Suprapubic skin (tissue), 4 donors: Measurements from ENCODE around the gene SAG. TPM values are rescaled to one million over a fixed set of nuclear protein-coding genes. Genes with fewer than 3 reads are reported as not detected.
A peak's percentile ranks its signal among the peaks of the same experiment; 100 is the strongest.

Source experiments
- DNase-seq, 2 donors: peaks; one replicate each; pipeline ENCODE4 v3.0.0-alpha.2; 2019; ENCODE audit warnings: low spot score in 2 of 2
- H3K27ac ChIP-seq: fragments of 200-600 bp; sonication (generic); one replicate; pipeline ENCODE4 v1.5.1; 2019
- H3K27me3 ChIP-seq: fragments of 200-600 bp; sonication (generic); one replicate; pipeline ENCODE4 v1.5.1; 2019
- H3K36me3 ChIP-seq: fragments of 200-600 bp; sonication (generic); one replicate; pipeline ENCODE4 v1.5.1; 2019
- H3K4me1 ChIP-seq: fragments of 200-600 bp; sonication (generic); one replicate; pipeline ENCODE4 v1.5.1; 2019
- H3K4me3 ChIP-seq: fragments of 200-600 bp; sonication (generic); one replicate; pipeline ENCODE4 v1.5.1; 2019; ENCODE audit warnings: mild to moderate bottlenecking
- H3K9me3 ChIP-seq: fragments of 200-600 bp; sonication (generic); one replicate; pipeline ENCODE4 v1.5.1; 2019
- CTCF ChIP-seq, 2 donors: fragments of 200-600 bp in 1 of 2; fragments of 450-650 bp in 1 of 2; sonication (generic) in 1 of 2; IDR thresholded peaks; one replicate each; pipeline ENCODE4 v1.5.1; 2016 to 2019; ENCODE audit warnings: antibody characterized with exemption in 2 of 2, mild to moderate bottlenecking in 1 of 2, moderate library complexity in 1 of 2
- EP300 ChIP-seq: sonication (generic); formaldehyde crosslinking; IDR thresholded peaks from one replicate; pipeline ENCODE4 v1.6.1; 2017; ENCODE audit warnings: antibody characterized with exemption
- POLR2A ChIP-seq, 2 donors: fragments of 450-650 bp; IDR thresholded peaks; one replicate each; pipeline ENCODE4 v1.6.1; 2017; ENCODE audit warnings: antibody characterized with exemption in 2 of 2, mild to moderate bottlenecking in 2 of 2, moderate library complexity in 2 of 2
- POLR2AphosphoS5 ChIP-seq, 3 donors: sonication (generic); formaldehyde crosslinking; IDR thresholded peaks; one replicate each; pipeline ENCODE4 v1.6.1; 2017; ENCODE audit warnings: antibody characterized with exemption in 3 of 3
- WGBS: methylation state at CpG from one replicate; pipeline ENCODE4 v1.1.5; 2018; 5-methylcytosine and 5-hydroxymethylcytosine counted together
- total RNA-seq, 4 donors: library from RNA; depleted of rRNA; stranded (reverse); fragments of >200 nt; gene quantifications; one replicate each; pipeline ENCODE4 v1.1.0, GENCODE V29; 2016

The SAG gene
- total RNA-seq, 4 donors from 2014 or later = not detected

GRCh38 chr2:233349005-233349998 is 41.7 kb downstream of the SAG start:
- Histone ChIP-seq H3K4me3 (no peak overlapping the region), H3K4me1 (peaks cover 25% of the 10 kb centered on the region), H3K27me3 (peaks cover 6% of the 10 kb centered on the region), H3K9me3 (no peaks in the 10 kb centered on the region), H3K36me3 (no peaks in the 10 kb centered on the region), H3K27ac (no peak overlapping the region)
- no peak for DNase-seq
- TF ChIP-seq CTCF (IDR thresholded peaks at IDR 0.05) (no peak), POLR2AphosphoS5 (IDR thresholded peaks at IDR 0.05) (no peak), POLR2A (IDR thresholded peaks at IDR 0.05) (no peak), EP300 (no peak)
- 73% methylated on average over 7 of the region's 15 CpGs for WGBS

DNA sequence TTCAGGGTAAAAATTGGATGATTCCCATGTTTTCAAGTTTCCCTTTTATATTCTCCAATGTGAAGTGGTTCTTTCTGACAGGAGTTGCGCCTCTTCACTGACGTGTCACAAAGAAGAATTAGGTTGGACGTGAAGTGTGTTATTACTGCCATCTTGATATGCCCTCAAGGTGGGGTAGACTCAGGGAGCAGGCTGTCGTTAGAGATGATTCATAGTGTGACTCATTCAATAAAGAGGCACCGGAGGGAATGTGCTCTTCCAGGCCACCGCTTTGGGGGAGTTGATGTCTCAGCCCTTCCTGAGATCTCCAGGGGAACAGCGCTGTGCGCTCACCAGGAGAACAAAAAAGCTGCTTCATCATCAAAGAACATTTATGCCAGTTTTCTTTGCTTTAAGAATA is 43.1 kb downstream of the SAG start:
- Histone ChIP-seq H3K4me3 (no peak overlapping the region), H3K9me3 (no peaks in the 10 kb centered on the region), H3K27me3 (peaks cover 6% of the 10 kb centered on the region), H3K4me1 (peaks cover 32% of the 10 kb centered on the region), H3K36me3 (no peaks in the 10 kb centered on the region), H3K27ac (no peak overlapping the region)
- no peak for TF ChIP-seq CTCF (IDR thresholded peaks at IDR 0.05)
- TF ChIP-seq POLR2AphosphoS5 (IDR thresholded peaks at IDR 0.05) = no peak
- TF ChIP-seq POLR2A (IDR thresholded peaks at IDR 0.05) = no peak
- no peak for TF ChIP-seq EP300
- WGBS = 15% methylated on average over 8 of the region's 8 CpGs
- DNase-seq = no peak

DNA sequence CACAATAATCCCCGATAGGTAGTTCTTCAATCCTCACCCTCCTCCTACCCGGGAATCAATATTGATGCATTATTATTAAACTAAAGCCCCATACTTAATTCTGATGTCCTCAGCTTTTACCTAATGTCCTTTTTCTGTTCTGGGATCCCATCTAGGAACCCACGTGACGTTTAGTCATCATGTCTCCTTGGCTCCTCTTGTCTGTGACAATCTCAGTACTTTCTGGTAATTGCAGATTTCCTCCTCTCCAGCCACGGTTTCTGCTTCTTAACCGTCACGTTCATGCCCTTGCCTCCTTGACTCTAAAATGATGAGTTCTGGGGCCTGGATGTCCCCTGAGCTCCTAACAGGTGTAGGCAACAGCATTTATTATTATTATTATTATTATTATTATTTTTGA is 43.8 kb downstream of the SAG start:
- DNase-seq = no peak
- H3K4me1 ChIP-seq = peaks cover 35% of the 10 kb centered on the region
- no peak overlapping the region for H3K27ac ChIP-seq
- H3K9me3 ChIP-seq = no peaks in the 10 kb centered on the region
- H3K36me3 ChIP-seq = no peaks in the 10 kb centered on the region
- H3K4me3 ChIP-seq = no peak overlapping the region
- TF ChIP-seq POLR2AphosphoS5 (IDR thresholded peaks at IDR 0.05) = no peak
- 67% methylated on average over 7 of the region's 7 CpGs for WGBS
- H3K27me3 ChIP-seq = peaks cover 6% of the 10 kb centered on the region

- DNase-seq = no peak
- H3K4me1 ChIP-seq = peaks cover 35% of the 10 kb centered on the region
- WGBS = 96% methylated on average over 25 of the region's 25 CpGs
- peaks cover 6% of the 10 kb centered on the region for H3K27me3 ChIP-seq
- no peaks in the 10 kb centered on the region for H3K9me3 ChIP-seq
- no peak overlapping the region for H3K4me3 ChIP-seq
- H3K36me3 ChIP-seq = no peaks in the 10 kb centered on the region
- TF ChIP-seq EP300 = no peak
- TF ChIP-seq POLR2AphosphoS5 (IDR thresholded peaks at IDR 0.05) = no peak
- no peak for TF ChIP-seq CTCF (IDR thresholded peaks at IDR 0.05)
- TF ChIP-seq POLR2A (IDR thresholded peaks at IDR 0.05) = no peak
- no peak overlapping the region for H3K27ac ChIP-seq
Measured at GRCh38 chr2:233352141-233352842, 44.7 kb downstream of the SAG start.

DNA sequence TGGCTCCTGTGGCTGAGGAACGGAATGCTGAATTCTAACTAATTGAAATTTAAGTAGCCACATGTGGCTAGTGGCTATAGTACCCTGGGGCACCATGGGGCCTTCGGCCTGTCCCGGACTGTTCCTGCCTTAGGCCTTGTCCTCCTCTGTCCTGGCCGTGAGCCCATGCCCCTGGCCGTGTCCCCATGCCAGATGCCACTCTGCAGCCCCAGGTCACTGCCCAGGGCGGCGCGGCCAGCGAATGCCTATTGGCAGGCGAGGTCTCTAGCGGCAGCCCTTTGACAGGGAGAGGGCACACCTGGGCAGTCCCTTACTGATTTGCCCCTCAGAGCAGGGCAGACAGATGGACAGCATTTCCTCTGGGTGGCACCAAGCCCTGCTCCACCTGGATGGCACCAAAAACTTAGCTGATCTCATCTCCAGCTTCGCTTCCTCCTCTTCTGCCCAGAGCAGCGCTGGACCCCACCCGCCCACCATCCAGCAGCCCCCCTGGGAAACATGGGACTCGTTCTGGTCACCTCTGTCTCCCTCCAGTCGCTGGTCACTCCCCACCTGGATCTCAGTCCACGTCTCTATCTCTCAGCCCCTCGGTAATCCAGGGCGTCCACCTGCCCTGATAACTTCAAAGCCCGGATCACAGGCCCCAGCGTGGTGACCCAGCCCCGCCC is 45.6 kb downstream of the SAG start:
- peak overlapping the region; percentile 50 for H3K4me3 ChIP-seq
- H3K36me3 ChIP-seq = no peaks in the 10 kb centered on the region
- H3K9me3 ChIP-seq = no peaks in the 10 kb centered on the region
- WGBS = 48% methylated on average over 11 of the region's 22 CpGs
- peaks cover 35% of the 10 kb centered on the region for H3K4me1 ChIP-seq
- no peak overlapping the region for H3K27ac ChIP-seq
- TF ChIP-seq POLR2A (IDR thresholded peaks at IDR 0.05) (no peak), CTCF (IDR thresholded peaks at IDR 0.05) (no peak), POLR2AphosphoS5 (IDR thresholded peaks at IDR 0.05) (no peak), EP300 (no peak)
- no peak for DNase-seq
- peaks cover 4% of the 10 kb centered on the region for H3K27me3 ChIP-seq
